CD14-positive monocyte (primary cell): ENCODE data around the gene MYL2. TPM values are rescaled to one million over a fixed set of nuclear protein-coding genes. Genes with fewer than 3 reads are reported as not detected.

Experiments used
- DNase-seq, 3 donors: peaks; one replicate each; pipeline ENCODE4 v3.0.0-alpha.2; 2011 to 2022
- H2AFZ ChIP-seq: 2 replicates; pipeline ENCODE4 v1.6.0; 2012; ENCODE audit warnings: mild to moderate bottlenecking, low read depth, low read length, inconsistent platforms; ENCODE audit not compliant: insufficient read depth, poor library complexity, severe bottlenecking
- H3K27ac ChIP-seq, 2 donors: 1 replicate in 1 of 2; 2 replicates in 1 of 2; pipeline ENCODE4 v1.5.1; 2012 to 2013; ENCODE audit warnings: low read length in 2 of 2, control low read depth in 1 of 2, inconsistent platforms in 1 of 2, low read depth in 1 of 2, mild to moderate bottlenecking in 1 of 2
- H3K27me3 ChIP-seq, 2 donors: one replicate each; pipeline versions ENCODE4 v1.6.0 to v1.6.1; 2011 to 2013; ENCODE audit warnings: low read length in 2 of 2; ENCODE audit not compliant: control insufficient read depth in 2 of 2, insufficient read depth in 2 of 2
- H3K36me3 ChIP-seq, 2 donors: replicated peaks in 1 of 2; 1 replicate in 1 of 2; 2 replicates in 1 of 2; pipeline versions ENCODE4 v1.5.1 to v1.6.1; 2012 to 2013; ENCODE audit warnings: low read length in 2 of 2, control low read depth in 1 of 2, inconsistent platforms in 1 of 2, mild to moderate bottlenecking in 1 of 2; ENCODE audit not compliant: insufficient read depth in 2 of 2, control insufficient read depth in 1 of 2
- H3K4me1 ChIP-seq, 2 donors: 1 replicate in 1 of 2; 2 replicates in 1 of 2; pipeline versions ENCODE4 v1.5.1 to v1.6.1; 2012 to 2013; ENCODE audit warnings: low read length in 2 of 2, control low read depth in 1 of 2, inconsistent platforms in 1 of 2, mild to moderate bottlenecking in 1 of 2, moderate library complexity in 1 of 2; ENCODE audit not compliant: insufficient read depth in 2 of 2, control insufficient read depth in 1 of 2
- H3K4me2 ChIP-seq: replicated peaks from 2 replicates; pipeline ENCODE3; 2012; ENCODE audit warnings: low read length, moderate library complexity, mild to moderate bottlenecking; ENCODE audit not compliant: poor library complexity, severe bottlenecking; ENCODE audit errors: extremely low read depth
- H3K4me3 ChIP-seq, 3 experiments: fragments of 200-600 bp in 1 of 3; sonication (generic) in 1 of 3; replicated peaks in 1 of 3; 1 replicate in 2 of 3; 2 replicates in 1 of 3; pipeline ENCODE4 v1.5.1; 2011 to 2013; ENCODE audit warnings: low read length in 3 of 3, mild to moderate bottlenecking in 3 of 3, control low read depth in 2 of 3, low read depth in 2 of 3, inconsistent platforms in 1 of 3, moderate library complexity in 1 of 3
- H3K79me2 ChIP-seq: 2 replicates; pipeline ENCODE4 v1.6.0; 2012; ENCODE audit warnings: mild to moderate bottlenecking, control low read depth, inconsistent platforms, low read length, moderate library complexity; ENCODE audit not compliant: insufficient read depth
- H3K9ac ChIP-seq: 2 replicates; pipeline ENCODE4 v1.6.0; 2017; ENCODE audit warnings: low read length, mild to moderate bottlenecking; ENCODE audit not compliant: insufficient read depth, poor library complexity, severe bottlenecking
- H3K9me3 ChIP-seq, 2 donors: replicated peaks in 1 of 2; 1 replicate in 1 of 2; 2 replicates in 1 of 2; pipeline versions ENCODE4 v1.5.1 to v1.6.1; 2012 to 2013; ENCODE audit warnings: low read length in 2 of 2, control low read depth in 1 of 2; ENCODE audit not compliant: control insufficient read depth in 1 of 2, insufficient read depth in 1 of 2
- H4K20me1 ChIP-seq: 2 replicates; pipeline ENCODE4 v1.6.0; 2012; ENCODE audit warnings: mild to moderate bottlenecking, low read length, control low read depth, moderate library complexity; ENCODE audit not compliant: insufficient read depth
- H3K27ac Mint-ChIP-seq, 7 donors: one replicate each; pipeline ENCODE4 v1.8.0; 2020; ENCODE audit warnings: mild to moderate bottlenecking in 7 of 7, mixed read lengths in 7 of 7, moderate library complexity in 6 of 7, inconsistent platforms in 2 of 7
- H3K27me3 Mint-ChIP-seq, 3 donors: one replicate each; pipeline ENCODE4 v1.8.0; 2021 to 2022; ENCODE audit warnings: low read depth in 3 of 3, mild to moderate bottlenecking in 3 of 3, mixed read lengths in 3 of 3, moderate library complexity in 3 of 3, inconsistent platforms in 1 of 3
- H3K36me3 Mint-ChIP-seq, 2 donors: one replicate each; pipeline ENCODE4 v1.8.0; 2020; ENCODE audit warnings: mixed read lengths in 2 of 2, inconsistent platforms in 1 of 2, mild to moderate bottlenecking in 1 of 2
- H3K4me1 Mint-ChIP-seq: one replicate; pipeline ENCODE4 v1.8.0; 2020; ENCODE audit warnings: mild to moderate bottlenecking, mixed read lengths
- H3K4me3 Mint-ChIP-seq, 2 donors: one replicate each; pipeline ENCODE4 v1.8.0; 2020; ENCODE audit warnings: mild to moderate bottlenecking in 2 of 2, mixed read lengths in 2 of 2, moderate library complexity in 1 of 2
- H3K9me3 Mint-ChIP-seq, 7 donors: one replicate each; pipeline ENCODE4 v1.8.0; 2020 to 2022; ENCODE audit warnings: mixed read lengths in 7 of 7, mild to moderate bottlenecking in 6 of 7, moderate library complexity in 6 of 7, inconsistent platforms in 2 of 7
- CTCF ChIP-seq: fragments of 200-600 bp; IDR thresholded peaks from one replicate; pipeline ENCODE4 v1.8.0; 2022; ENCODE audit warnings: antibody characterized with exemption, mild to moderate bottlenecking
- WGBS: methylation state at CpG from one replicate; pipeline ENCODE4 v1.1.5; 2013; ENCODE audit warnings: missing lambda C conversion rate; ENCODE audit not compliant: insufficient coverage; 5-methylcytosine and 5-hydroxymethylcytosine counted together
- intact Hi-C, 2 donors: fragments of 100-400 bp; cut with micrococcal nuclease; formaldehyde crosslinking; loops; one replicate each; pipeline versions ENCODE4 v1.15.0 to v1.15.1; 2023
- polyA plus RNA-seq, 3 donors: library from polyadenylated mRNA; depleted of rRNA in 1 of 3; unstranded in 2 of 3; stranded (reverse) in 1 of 3; fragments of 300-500 nt in 2 of 3; fragments of >200 nt in 1 of 3; fragmentation: Illumina TruSeq in 2 of 3; gene quantifications; 1 replicate in 2 of 3; 2 replicates in 1 of 3; pipeline ENCODE4 v1.2.3, GENCODE V29; 2012 to 2021

Gene MYL2
- polyA plus RNA-seq, 3 donors, result not detected

DNA sequence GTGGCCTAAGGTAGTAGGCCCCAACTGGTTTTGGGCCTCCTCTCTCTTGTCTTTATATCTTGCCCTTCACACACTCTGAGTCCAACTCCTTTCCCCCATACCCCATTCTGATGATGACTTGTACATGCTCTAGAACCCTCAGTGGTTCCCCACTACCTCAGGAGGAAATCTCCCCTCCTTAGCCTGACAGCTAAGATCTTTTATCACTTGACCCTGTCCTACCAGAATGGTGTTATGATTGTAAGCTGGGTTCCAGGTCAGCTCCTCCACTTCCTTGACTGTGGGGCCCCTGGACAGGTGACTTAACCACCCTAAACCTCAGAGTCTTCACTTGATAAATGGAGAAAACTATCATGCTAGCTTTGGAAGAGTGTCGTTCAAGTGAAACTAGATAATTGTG lies 9.4 kb upstream of the MYL2 start:
- no peak overlapping the region for H3K27ac Mint-ChIP-seq
- no peak overlapping the region for H3K4me3 Mint-ChIP-seq
- no peak for DNase-seq
- H3K4me1 Mint-ChIP-seq, result peaks cover 6% of the 10 kb centered on the region
- Histone ChIP-seq H3K27me3 (no peaks in the 10 kb centered on the region), H3K9ac (no peak overlapping the region), H3K4me1 (no peaks in the 10 kb centered on the region), H3K9me3 (no peaks in the 10 kb centered on the region), H2AFZ (no peak overlapping the region), H3K79me2 (no peaks in the 10 kb centered on the region), H3K4me2 (no peak overlapping the region), H4K20me1 (no peaks in the 10 kb centered on the region), H3K4me3 (no peak overlapping the region), H3K27ac (no peak overlapping the region), H3K36me3 (no peaks in the 10 kb centered on the region)
- intact Hi-C loops, result no loop called here
- WGBS, result no CpG with 5 or more reads among the region's 1 CpG
- H3K9me3 Mint-ChIP-seq, result no peaks in the 10 kb centered on the region
- no peaks in the 10 kb centered on the region for H3K36me3 Mint-ChIP-seq
- no peak for TF ChIP-seq CTCF
- H3K27me3 Mint-ChIP-seq, result peaks cover 1 to 2% (median 1%) of the 10 kb centered on the region in 3 donors

DNA sequence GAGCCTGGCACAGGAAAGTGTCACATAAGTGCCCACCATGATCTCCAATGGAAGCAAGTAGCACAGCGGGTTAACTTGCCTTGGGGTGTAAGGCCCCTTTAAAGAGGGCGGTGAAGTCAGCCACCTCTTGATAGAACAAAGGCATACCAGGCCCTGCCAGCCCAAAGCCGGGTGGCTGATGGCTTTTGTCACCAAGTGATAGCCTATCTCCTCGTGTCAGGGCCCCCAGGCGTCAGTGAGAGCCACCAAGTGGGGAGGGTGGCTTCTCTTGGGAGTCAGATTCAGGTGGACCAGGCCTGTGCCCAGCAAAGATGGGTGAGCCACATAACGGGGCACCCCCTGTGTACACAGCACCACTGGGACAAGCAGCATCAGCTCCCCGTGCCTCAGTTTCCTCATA lies 8.3 kb upstream of the MYL2 start:
- Histone ChIP-seq H3K9me3 (no peaks in the 10 kb centered on the region), H3K4me3 (no peak overlapping the region), H3K27me3 (no peaks in the 10 kb centered on the region), H3K4me1 (no peaks in the 10 kb centered on the region), H3K27ac (no peak overlapping the region), H4K20me1 (no peaks in the 10 kb centered on the region), H3K36me3 (no peaks in the 10 kb centered on the region), H3K4me2 (no peak overlapping the region), H2AFZ (no peak overlapping the region), H3K79me2 (no peaks in the 10 kb centered on the region), H3K9ac (no peak overlapping the region)
- H3K9me3 Mint-ChIP-seq, result no peaks in the 10 kb centered on the region
- H3K4me3 Mint-ChIP-seq, result no peak overlapping the region
- intact Hi-C loops, result no loop called here
- no peak for DNase-seq
- H3K27ac Mint-ChIP-seq, result no peak overlapping the region
- H3K27me3 Mint-ChIP-seq, result peaks cover 0 to 1% (median 1%) of the 10 kb centered on the region in 3 donors
- H3K36me3 Mint-ChIP-seq, result no peaks in the 10 kb centered on the region
- no peaks in the 10 kb centered on the region for H3K4me1 Mint-ChIP-seq
- 83% methylated on average over 5 of the region's 7 CpGs for WGBS
- TF ChIP-seq CTCF, result no peak
